PFSK-1 (cell line): Measurements from ENCODE around the gene POLR1E.

Experiments
- FOXP2 ChIP-seq: optimal IDR thresholded peaks from 2 replicates; pipeline ENCODE3; 2011; ENCODE audit warnings: borderline replicate concordance, control low read depth, inconsistent platforms; ENCODE audit not compliant: insufficient read depth; ENCODE audit errors: extremely low read length, extremely low read depth
- POLR2AphosphoS5 ChIP-seq: IDR thresholded peaks from 2 replicates; pipeline ENCODE4 v1.6.1; 2012; ENCODE audit warnings: low read depth, mild to moderate bottlenecking, control low read depth, low read length, moderate library complexity
- REST ChIP-seq, 2 experiments: IDR thresholded peaks; 2 replicates each; pipeline versions ENCODE4 v1.6.1 to v1.8.0; 2011 to 2012; ENCODE audit warnings: low read depth in 2 of 2, low read length in 2 of 2, control low read depth in 1 of 2, inconsistent platforms in 1 of 2, mild to moderate bottlenecking in 1 of 2, moderate library complexity in 1 of 2; ENCODE audit not compliant: insufficient read depth in 1 of 2
- SIN3A ChIP-seq: IDR thresholded peaks from 2 replicates; pipeline ENCODE4 v1.6.1; 2012; ENCODE audit warnings: mild to moderate bottlenecking, low read length, moderate library complexity, borderline replicate concordance; ENCODE audit not compliant: insufficient read depth
- TAF1 ChIP-seq: IDR thresholded peaks from 2 replicates; pipeline ENCODE4 v1.6.1; 2012; ENCODE audit warnings: low read length, control low read depth, borderline replicate concordance; ENCODE audit not compliant: insufficient read depth

POLR1E gene

GRCh38 chr9:37523916-37524315, 38.2 kb downstream of the POLR1E start:
- TF ChIP-seq FOXP2 (no peak), SIN3A (no peak), POLR2AphosphoS5 (no peak), REST (IDR thresholded peaks at IDR 0.05; ENCODE audit: insufficient read depth in 1 of 2, low read depth in 2 of 2, low read length in 2 of 2) (no peak), TAF1 (no peak)

- TF ChIP-seq POLR2AphosphoS5 (no peak), REST (IDR thresholded peaks at IDR 0.05; ENCODE audit: insufficient read depth in 1 of 2, low read depth in 2 of 2, low read length in 2 of 2) (no peak), FOXP2 (no peak), SIN3A (no peak), TAF1 (no peak)
Measured at GRCh38 chr9:37528652-37529471, 43.1 kb downstream of the POLR1E start.

- TF ChIP-seq SIN3A (no peak), TAF1 (no peak), POLR2AphosphoS5 (no peak), FOXP2 (no peak), REST (IDR thresholded peaks at IDR 0.05; ENCODE audit: insufficient read depth in 1 of 2, low read depth in 2 of 2, low read length in 2 of 2) (no peak)
Measured at GRCh38 chr9:37531699-37532098, 46.0 kb downstream of the POLR1E start.

- no peak for TF ChIP-seq POLR2AphosphoS5
- TF ChIP-seq FOXP2: no peak
- TF ChIP-seq TAF1: no peak
- no peak for TF ChIP-seq SIN3A
- no peak for TF ChIP-seq REST (IDR thresholded peaks at IDR 0.05; ENCODE audit: insufficient read depth in 1 of 2, low read depth in 2 of 2, low read length in 2 of 2)
Measured at GRCh38 chr9:37534412-37534811, 48.7 kb downstream of the POLR1E start.
